ENCODE measurements around the gene ENOSF1.

ENOSF1 gene

DNA sequence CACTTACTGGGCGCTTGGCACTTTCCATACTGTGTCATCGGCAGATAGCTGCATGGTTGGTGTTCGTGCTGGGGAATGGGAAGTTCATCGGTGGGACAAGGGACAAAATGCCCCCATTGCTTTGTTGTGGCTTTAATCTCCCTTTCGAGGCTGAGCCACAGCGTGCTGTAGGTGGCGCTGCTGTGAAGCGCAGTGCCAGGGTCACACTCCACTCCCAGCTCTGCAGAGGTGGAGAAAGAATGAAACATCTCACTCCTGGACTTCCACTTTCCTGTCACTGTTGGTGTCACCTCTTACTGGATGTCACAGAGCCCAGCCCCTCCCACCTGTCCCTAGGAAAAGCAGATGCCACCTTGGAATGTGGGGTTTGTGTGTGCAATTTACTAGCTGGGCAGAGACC lies 46.3 kb downstream of the ENOSF1 start:
- TF ChIP-seq, protein P1, sequence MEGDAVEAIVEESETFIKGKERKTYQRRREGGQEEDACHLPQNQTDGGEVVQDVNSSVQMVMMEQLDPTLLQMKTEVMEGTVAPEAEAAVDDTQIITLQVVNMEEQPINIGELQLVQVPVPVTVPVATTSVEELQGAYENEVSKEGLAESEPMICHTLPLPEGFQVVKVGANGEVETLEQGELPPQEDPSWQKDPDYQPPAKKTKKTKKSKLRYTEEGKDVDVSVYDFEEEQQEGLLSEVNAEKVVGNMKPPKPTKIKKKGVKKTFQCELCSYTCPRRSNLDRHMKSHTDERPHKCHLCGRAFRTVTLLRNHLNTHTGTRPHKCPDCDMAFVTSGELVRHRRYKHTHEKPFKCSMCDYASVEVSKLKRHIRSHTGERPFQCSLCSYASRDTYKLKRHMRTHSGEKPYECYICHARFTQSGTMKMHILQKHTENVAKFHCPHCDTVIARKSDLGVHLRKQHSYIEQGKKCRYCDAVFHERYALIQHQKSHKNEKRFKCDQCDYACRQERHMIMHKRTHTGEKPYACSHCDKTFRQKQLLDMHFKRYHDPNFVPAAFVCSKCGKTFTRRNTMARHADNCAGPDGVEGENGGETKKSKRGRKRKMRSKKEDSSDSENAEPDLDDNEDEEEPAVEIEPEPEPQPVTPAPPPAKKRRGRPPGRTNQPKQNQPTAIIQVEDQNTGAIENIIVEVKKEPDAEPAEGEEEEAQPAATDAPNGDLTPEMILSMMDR (conservative IDR thresholded peaks at IDR 0.05; ENCODE audit: low read depth, low read length): peak; percentile 26
- no peak for DNase-seq (ENCODE audit: low read depth)
- H3K4me3 ChIP-seq (ENCODE audit: low read length): no peak overlapping the region

DNA sequence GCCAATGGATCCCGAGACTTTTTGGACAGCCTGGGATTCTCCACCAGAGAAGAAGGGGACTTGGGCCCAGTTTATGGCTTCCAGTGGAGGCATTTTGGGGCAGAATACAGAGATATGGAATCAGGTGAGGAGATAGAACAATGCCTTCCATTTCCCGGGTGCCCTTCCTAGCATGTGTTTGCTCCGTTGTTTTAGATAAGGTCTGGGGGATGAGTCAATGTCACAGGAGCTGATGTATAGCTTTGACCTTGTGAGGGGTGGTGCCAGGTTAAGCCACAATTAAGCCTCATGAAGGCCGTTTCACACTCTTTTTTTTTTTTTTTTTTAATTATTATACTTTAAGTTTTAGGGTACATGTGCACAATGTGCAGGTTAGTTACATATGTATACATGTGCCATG lies 50.2 kb downstream of the ENOSF1 start:
- no peak overlapping the region for H3K4me3 ChIP-seq (ENCODE audit: low read length)
- TF ChIP-seq, protein P1 (conservative IDR thresholded peaks at IDR 0.05; ENCODE audit: low read depth, low read length): no peak
- DNase-seq (ENCODE audit: low read depth): no peak

GRCh38 chr18:659597-659996 lies 52.8 kb downstream of the ENOSF1 start:
- DNase-seq (ENCODE audit: low read depth): no peak
- TF ChIP-seq, protein P1 (conservative IDR thresholded peaks at IDR 0.05; ENCODE audit: low read depth, low read length): no peak
- H3K4me3 ChIP-seq (ENCODE audit: low read length): no peak overlapping the region

DNA sequence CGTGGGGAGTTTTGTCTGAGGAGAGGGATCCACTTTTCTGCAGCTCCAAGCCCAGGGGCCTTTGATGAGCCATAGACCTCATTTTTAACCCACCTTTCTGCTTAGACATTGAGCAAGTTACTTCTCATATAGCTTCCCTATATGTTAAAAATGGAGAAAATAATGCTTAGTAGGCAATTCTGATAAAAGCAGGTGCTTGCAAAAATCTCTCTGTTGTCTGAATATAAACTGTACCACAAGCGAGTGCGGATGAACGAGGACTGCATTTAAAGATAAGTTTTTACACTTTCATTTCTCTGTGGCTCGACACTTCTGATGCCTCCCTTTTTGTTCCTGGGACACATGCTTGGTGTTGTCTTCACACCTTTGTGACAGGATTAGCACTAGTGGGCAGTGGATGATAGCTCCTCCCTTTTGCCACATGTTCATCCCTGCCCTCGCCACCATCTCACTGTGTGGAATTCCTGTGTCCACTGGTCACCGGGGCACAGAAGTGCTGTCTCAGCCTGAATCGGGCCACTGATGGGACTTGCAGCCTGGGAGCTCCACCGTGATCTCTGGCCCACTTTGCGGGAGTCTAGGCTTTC lies 53.4 kb downstream of the ENOSF1 start:
- peak overlapping the region; percentile 78 for H3K4me3 ChIP-seq (ENCODE audit: low read length)
- DNase-seq (ENCODE audit: low read depth): no peak
- TF ChIP-seq, protein P1 (conservative IDR thresholded peaks at IDR 0.05; ENCODE audit: low read depth, low read length): no peak

- DNase-seq (ENCODE audit: low read depth): peak; percentile 65
- H3K4me3 ChIP-seq (ENCODE audit: low read length): peak overlapping the region; percentile 78
- TF ChIP-seq, protein P1 (conservative IDR thresholded peaks at IDR 0.05; ENCODE audit: low read depth, low read length): no peak
Measured at GRCh38 chr18:658001-658946, 54.2 kb downstream of the ENOSF1 start.

- peak; percentile 33 for DNase-seq (ENCODE audit: low read depth)
- H3K4me3 ChIP-seq (ENCODE audit: low read length): peak within 1 kb of the TSS; percentile 78
- TF ChIP-seq, protein P1 (conservative IDR thresholded peaks at IDR 0.05; ENCODE audit: low read depth, low read length): peak; percentile 7
Measured at GRCh38 chr18:657311-658000, 55.0 kb downstream of the ENOSF1 start, which contains the start of gene TYMS. Gene TYMS (plus strand): TSS chr18:657653. CDS start chr18:657743, 90 bp downstream.
